GM19397 (cell line): ENCODE measurements around the gene XAB2.
A peak's percentile ranks its signal among the peaks of the same experiment; 100 is the strongest.

ENCODE experiments used
- ATAC-seq: cut with Tn5 transposase; IDR thresholded peaks from one replicate; pipeline ENCODE4 v1.9.1; 2021; ENCODE audit warnings: mild to moderate bottlenecking, moderate library complexity; ENCODE audit not compliant: unreplicated experiment

The XAB2 gene

DNA sequence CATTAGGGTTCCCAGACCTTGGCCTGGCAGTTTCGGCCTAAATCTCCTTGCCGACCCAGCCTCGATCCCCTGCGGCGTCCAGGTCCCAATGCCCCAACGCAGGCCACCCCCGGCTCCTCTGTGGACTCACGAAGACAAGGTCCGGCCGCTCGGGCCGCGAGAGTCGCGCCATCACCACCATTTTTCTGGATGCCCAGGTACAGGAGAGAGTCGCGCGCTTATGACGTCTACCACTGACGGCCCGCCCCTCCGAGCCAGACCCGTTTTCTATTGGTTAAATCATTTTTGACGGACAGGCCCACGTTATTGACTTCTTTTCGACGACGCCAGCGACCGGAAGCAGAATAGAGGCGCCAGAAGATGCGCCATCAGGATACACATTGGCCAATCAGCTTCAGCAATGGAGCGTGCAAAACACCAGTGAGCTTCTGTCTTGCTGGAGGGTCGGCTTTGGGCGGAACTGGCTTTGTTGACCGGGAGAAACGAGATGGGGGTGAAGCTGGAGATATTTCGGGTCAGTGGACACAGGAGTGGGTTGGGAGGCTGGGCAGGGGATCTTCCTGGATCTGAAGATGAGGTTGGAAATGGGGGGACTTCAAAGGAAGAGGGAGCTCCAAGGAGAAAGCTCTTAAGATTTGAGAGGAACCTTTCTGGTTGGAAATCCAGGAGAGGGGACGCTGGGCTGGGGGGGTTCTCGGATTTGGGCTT, at the start of gene XAB2, which contains the start of gene PET100:
Gene XAB2 (minus strand): TSS at position 199 of the 708 bp plus-strand sequence. CDS start 18 bp downstream, at position 181.
Gene PET100 (plus strand): TSS at position 447 of the 708 bp plus-strand sequence. CDS start 41 bp downstream, at position 488.
- ATAC-seq: peak; percentile 90

DNA sequence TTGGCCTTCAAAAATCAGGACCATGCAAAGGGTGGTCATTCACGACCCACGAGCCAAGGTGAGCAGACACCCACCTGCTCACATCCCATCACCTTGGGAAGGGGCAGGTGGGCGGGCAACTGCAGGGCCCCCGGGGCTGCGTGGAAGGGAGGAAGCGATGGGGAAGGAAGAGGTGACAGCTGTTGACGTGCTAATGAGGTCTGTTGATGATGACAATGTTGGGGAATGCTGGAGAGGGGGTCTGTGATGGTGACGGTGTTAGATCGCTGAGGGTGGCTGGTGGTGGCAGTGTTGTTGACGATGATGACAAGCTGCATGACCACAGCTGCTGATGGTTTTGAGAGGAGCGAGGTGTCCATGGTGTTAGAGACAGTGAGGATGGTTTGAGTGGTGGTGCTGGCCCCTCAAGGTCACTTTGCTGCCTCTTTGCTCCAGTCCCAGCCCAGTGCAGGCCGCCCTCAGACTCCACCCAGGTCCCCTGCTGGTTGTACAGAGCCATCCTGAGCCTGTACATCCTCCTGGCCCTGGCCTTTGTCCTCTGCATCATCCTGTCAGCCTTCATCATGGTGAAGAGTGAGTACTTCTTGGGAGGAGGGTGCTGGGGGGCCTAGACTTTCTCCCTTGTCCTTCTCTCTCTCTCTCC, 48.4 kb upstream of the XAB2 start:
- ATAC-seq: no peak

DNA sequence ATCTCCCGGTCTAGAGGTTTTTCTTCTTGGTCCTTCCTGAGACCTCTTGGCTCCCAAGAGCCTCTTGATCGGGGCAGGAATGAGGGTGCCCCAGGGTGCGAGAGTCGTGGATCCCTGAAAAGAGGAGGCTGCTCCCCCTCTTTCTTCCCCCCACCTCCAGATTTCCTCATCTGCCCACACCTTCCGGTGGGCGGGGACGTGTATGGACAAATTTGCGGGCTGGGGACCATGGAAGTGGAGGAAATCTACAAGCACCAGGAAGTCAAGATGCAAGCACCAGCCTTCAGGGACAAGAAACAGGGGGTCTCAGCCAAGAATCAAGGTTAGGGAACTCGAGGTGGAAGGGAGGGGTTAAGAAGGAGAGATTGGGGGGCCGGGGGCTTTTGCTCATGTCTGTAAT, 47.5 kb upstream of the XAB2 start, which contains the start of gene MCEMP1:
Gene MCEMP1 (plus strand): TSS at position 237 of the 400 bp plus-strand sequence. CDS start 31 bp downstream, at position 268.
- ATAC-seq: no peak

DNA sequence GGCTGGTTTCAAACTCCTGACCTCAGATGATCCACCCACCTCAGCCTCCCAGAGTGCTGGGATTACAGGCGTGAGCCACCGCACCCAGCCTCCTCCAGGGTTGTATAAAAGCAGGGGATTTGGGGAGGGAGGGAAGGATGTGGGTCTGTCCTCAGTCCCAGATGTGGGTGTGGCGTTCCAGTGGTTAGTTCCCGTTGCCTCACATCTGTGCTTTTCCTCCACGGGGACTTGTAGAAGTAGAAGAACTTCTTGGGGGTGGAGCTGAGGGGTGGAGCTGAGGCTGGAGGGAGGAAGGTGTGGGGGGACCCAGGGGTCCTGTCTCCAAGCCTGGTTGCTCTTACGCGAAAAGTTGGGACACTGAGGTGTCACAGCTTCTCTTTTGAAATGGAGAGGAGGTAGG, 47.0 kb upstream of the XAB2 start:
- ATAC-seq: no peak

DNA sequence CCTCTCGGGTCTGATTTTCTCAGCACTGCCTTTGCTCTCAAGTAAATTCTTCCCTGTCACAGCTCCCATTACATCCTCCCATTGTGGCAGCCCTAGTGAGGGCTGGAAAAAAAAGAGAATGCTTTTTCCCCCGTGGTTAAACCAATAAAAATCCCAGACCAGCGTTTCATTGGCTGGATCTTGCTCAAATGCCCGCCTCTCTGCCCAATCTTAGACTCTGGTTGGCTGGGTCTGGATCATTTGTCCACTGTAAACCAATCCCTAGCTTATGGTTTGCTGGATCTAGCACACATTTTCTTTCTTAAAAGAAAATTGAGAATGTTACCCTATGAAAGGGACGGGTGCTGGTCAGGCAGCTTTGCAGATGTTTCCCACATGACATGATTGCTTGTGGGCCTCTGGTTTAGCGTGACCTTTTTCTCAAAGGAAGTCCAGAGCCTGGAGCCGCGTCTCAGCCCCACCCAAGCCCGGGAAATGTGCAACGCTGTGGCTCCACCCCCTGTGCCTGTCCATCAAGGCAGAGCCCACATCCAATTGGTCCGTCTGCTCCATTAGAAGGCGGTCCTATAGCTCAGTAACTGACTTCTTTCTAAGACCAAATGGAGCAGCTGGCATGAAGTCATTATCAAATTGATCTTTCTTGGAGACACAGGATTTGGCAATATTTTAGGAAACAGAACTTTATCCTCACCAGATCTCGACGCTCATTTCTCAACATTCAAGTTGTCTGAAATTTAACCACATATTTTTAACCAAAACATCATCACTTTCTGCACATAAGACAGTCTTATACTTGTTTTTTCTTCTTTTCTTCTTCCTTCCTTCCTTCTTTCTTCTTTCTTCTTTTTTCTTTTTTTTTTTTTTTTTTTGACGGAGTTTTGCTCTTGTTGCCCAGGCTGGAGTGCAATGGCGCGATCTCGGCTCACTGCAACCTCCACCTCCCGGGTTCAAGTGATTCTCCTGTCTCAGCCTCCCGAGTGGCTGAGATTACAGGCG, 45.0 kb upstream of the XAB2 start:
- no peak for ATAC-seq

DNA sequence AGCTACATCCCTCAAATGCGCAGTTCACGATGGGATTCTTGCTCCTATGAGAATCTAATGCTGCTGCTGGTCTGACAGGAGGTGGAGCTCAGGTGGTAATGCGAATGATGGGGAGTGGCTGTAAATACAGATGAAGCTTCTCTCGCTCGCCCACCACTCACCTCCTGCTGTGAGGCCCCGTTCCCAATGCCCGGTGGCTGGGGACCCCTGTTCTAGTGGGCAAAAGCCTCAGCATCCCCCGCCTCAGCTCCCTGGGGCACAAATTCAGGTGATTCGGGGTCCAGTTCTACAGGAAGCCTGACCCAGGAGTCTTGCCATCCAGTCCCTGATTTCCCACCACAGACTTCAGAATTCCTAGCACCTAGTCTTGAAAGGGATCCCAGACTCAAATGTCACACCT, 43.2 kb upstream of the XAB2 start:
- no peak for ATAC-seq

DNA sequence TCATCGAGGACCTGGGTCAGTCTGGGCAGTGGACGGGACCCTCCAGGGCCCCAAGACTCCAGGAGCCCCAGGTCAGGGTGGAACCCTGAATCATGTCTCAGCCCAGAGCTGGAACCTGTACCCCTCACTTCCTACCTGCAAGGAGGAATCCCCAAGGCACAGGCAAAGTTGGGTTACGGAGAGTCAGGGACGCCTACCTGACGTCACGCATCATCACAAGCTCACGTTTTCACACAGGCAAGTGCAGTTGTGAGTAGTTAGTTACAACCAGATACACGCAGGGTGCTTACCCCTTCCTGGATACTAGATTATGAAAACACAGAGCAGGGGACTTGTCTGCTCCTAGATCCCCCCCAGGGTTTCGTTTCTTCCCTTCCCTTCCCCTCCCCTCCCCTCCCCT, 41.4 kb upstream of the XAB2 start:
- ATAC-seq: no peak

DNA sequence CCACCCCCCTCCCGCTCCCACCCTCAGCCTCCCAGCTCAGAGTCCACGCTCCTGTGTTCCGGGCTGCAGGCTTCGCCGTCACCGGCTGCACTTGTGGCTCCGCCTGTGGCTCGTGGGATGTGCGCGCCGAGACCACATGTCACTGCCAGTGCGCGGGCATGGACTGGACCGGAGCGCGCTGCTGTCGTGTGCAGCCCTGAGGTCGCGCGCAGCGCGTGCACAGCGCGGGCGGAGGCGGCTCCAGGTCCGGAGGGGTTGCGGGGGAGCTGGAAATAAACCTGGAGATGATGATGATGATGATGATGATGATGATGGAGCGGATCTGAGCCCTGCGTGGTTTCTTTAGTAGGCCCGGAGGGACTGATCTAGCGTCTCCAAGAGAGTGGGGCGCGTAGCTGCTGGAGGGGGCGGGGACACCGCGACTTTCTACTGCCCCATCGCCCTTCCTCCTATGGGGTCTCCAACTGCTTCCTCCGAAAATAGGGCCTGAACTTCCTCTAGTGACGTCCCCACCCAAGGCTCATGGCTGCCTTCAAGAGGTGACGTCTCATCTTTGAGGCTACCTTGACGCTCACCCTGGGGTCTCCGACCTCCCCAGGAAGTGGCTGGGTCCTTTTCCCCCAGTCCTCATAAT, 40.9 kb upstream of the XAB2 start:
- no peak for ATAC-seq

DNA sequence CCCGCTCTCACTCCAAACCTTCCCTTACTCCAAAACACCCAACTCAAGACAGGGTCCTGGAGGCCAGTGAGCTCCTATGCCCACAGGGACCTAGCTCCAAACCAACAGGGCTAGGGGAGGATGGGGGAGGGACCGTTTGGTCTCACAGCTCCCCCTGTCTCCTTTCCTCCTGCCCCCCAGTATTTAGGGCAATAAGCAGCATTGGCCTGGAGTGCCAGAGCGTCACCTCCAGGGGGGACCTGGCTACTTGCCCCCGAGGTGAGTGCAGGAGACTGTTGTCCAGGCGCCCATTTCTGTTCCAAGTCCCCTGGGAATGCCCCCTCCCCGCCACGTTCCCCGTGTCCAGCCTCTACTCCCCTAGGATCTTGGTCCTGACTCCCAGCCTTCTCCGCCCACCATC, 40.3 kb upstream of the XAB2 start:
- no peak for ATAC-seq

DNA sequence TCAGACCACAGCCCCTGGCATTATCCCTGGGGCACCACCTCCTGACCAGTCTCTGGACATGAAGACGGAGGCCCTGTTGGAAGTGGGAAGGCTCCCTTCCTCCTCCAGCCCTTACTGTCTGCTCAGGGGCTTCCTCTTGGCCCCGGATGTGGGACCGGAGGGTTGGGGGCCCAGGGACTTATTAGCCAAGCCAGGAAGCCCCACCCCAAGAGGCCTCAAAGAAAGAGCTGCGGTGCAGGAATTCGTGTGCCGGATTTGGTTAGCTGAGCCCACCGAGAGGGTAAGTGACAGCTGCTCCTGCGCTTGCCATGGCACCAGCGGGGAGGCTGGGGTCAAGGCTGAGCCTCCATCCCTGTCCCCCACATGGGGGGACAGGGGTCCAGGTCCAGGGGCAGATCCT, 39.5 kb upstream of the XAB2 start, which contains the start of gene RETN:
Gene RETN (plus strand): TSS at position 208 of the 400 bp plus-strand sequence. CDS start 278 bp downstream, outside the sequence.
- ATAC-seq: no peak

DNA sequence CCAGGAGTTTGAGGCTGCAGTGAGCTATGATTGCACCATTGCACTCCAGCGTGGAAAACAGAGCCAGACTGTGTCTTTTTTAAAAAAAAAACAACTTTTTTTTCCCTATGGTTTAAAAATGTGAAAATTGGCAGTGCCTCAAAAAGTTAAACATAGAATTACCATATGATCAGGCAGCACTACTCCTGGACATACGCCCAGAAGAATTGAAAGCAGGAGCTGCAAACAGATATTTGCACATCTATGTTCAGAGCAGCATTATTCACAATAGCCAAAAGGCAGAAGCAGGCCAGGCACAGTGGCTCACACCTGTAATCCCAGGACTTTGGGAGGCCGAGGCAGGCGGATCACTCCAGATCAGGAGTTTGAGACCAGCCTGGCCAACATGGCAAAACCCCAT, 35.7 kb upstream of the XAB2 start:
- no peak for ATAC-seq

DNA sequence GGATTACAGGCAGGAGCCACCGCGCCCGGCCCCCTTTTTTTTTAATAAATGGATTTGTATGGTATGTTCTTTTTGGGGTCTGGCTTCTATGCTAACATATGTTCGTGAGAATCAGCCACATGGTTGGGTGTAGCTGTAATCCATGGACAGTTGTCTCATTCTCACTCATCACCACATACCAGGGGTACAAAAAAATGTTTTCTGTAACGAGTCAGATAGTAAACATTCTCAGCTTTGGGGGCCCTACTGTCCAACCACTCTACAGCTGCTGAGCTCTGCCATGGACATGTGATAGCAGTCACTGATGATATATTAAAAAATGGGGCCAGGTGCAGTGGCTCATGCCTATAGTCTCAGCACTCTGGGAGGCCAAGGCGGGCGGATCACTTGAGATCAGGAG, 34.4 kb upstream of the XAB2 start:
- ATAC-seq: no peak

DNA sequence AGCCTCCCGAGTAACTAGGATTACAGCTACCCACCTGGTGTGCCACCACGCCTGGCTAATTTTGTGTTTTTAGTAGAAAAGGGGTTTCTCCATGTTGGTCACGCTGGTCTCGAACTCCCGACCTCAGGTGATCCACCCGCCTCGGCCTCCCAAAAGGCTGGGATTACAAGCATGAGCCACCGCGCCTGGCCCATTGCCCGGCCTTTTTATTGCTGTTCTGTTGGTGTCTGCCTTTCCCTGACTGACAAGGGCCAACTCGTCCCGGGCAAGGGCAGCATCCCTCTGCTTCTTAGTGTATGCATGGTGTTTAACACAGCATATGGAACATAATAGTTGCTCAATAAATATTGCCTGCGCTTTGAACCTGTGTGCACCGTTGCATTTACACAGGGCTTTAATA, 33.3 kb upstream of the XAB2 start:
- no peak for ATAC-seq

DNA sequence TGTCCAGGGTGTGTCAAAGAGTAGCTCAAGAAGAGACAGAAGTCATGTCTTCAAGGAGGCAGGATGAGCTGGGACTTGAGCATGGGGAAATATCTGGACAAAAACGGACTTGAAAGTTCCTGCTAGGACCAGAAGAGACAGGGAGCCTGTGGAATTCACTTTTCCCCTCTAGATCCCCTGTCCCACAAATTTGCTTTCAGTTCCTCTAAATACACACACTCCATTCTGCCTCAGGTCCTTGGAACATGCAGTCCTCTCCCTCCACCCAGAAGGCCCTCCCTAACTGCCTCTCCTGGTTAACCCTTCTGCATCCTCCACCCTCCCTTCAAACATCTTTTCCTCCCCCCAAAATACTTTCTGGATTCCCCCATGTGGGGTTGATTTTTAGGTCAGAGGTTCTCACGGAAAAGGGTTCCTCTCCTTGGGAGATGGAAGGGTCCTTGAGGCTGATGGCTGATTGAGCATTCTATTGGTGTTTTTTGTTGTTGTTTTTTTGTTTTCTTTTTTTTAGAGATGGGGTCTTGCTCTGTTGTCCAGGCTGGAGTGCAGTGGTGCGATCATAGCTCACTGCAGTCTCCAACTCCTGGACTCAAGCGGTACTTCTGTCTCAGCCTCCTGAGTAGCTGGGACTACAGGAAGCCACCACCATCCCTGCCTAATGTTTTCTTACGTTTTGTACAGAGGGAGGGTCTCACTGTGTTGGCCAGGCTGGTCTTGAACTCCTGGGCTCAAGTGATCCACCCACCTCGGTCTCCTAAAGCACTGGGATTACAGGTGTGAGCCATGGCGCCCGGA, 32.6 kb upstream of the XAB2 start:
- ATAC-seq: no peak

DNA sequence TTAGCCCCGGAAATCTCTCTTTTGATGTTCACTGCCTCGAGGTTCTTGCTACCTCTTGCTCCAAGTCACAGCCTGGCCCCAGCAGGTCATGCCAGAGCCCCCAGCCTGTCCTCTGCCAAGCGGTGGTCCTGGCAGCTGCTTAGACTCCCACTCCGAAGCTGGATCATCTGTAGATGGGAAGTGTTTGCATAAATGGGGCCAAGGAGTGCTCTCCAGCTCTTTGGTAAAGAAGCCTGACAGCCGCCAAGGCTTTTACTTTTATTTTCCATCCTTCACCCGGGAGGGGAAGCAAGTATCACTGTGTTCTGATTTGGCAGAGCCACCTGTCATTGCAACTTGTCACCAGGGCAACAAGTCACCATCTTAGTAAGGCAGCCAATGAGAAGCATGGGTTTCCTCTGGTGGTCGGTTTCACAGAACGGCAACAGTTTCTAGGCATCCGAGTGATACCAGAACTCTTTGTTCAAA, 28.9 kb upstream of the XAB2 start:
- peak; percentile 61 for ATAC-seq

DNA sequence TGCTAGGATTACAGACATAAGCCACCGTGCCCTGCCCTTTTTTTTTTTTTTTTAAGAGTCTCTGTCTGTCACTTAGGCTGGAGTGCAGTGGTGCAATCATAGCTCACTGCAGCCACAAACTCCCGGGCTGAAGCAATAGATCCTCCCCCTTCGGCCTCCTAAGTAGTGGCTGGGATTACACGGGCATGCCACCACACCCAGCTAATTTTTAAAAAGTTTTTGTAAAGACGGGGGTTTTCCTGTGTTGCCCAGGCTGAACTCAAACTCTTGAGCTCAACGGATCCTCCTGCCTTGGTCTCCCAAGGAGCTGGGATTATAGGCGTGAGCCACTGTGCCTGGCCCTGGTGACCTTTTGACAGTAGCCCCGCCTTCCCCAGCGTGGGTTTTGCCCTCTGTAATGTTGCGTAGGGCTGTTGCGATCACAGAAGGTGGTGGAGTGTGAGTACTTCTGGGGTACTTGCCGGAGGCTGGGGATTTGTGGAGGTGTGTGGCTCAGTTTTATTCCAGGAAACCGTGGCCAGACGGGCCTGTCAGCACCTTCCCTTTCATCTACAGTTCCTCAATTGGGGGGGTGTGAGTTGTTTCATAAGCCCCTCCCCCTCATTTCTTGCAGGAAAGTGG, 27.9 kb upstream of the XAB2 start:
- no peak for ATAC-seq

DNA sequence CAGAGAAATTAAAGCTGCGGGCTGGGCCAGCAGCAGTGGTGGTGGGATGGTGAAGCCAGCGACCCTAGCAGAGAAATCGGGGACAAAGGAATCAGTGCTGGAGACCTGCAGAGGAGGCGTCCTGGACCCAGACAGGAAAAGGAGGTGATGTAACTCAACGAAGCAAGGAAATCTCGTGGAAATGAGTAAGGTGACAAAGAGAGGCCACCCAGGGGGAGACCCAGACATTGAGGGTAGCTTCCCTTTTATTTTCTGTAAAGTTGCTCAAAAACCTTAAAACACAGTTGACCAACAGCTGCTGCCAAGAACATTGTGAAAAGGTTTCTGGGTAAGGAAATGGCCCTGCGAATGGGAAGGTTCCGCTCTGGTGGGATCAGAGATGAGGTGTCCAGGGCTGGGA, 26.2 kb upstream of the XAB2 start:
- ATAC-seq: no peak

DNA sequence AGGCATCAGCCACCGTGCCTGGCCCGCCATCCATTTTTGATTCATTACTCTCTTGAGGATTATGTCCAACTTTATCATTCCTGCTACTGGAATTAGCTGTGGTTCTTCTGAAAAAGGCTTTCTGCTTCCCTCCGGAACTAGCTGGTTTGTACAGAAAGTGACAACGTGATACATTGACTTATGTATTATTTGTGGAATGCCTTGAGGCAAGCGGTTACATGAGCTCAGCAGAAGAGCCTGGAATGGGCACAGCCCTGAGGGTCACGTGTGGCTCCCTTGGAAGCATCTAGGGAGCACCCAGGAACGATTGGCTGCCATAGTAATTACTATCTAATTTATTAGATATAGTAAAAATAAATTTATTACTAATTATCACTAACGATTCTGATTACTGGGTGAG, 25.1 kb upstream of the XAB2 start:
- no peak for ATAC-seq

DNA sequence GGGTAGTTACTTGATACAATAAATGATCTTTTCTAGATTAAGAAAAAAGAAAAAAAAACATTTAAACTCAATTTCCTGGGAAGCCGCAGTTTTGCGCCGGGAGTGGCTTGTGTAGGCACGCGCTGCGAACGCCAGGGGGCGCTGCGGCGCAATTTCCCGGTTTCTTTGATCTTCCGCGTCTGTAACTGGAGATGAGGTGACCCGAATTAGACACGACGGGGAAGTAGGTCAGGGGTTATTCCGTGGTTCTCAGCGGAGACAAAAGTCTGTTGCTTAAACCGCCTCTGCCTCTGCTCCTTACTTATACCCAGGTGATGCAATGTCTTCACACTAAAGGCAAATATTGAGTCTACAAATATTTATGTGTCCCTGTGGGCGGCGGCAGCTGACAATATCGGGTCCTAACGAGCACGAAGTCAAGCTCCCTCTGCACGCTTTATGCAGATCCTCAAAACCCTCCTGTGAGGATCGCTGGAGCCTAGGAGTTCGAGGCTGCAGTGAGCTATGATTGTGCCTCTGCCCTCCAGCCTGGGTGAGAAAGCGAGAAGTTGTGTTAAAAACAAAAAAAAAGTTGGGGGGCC, 22.8 kb upstream of the XAB2 start:
- ATAC-seq: no peak
